OCI-LY1 (cell line): ENCODE measurements around the gene DCST2.

Experiments
- EZH2 ChIP-seq: fragments of 200-600 bp; sonication (generic), shearing (Covaris generic); IDR thresholded peaks from 2 replicates; pipeline ENCODE4 v1.8.0; 2017; ENCODE audit warnings: borderline replicate concordance, mixed run types, mild to moderate bottlenecking, antibody characterized with exemption, low read length, moderate library complexity, mixed read lengths
- TF ChIP-seq, protein P1 (sequence below): fragments of 200-600 bp; sonication (generic), shearing (Covaris generic); IDR thresholded peaks from 2 replicates; pipeline ENCODE4 v1.5.1; 2017; ENCODE audit warnings: mild to moderate bottlenecking, antibody characterized with exemption, low read length, moderate library complexity, mixed read lengths

- TF ChIP-seq, protein P1, sequence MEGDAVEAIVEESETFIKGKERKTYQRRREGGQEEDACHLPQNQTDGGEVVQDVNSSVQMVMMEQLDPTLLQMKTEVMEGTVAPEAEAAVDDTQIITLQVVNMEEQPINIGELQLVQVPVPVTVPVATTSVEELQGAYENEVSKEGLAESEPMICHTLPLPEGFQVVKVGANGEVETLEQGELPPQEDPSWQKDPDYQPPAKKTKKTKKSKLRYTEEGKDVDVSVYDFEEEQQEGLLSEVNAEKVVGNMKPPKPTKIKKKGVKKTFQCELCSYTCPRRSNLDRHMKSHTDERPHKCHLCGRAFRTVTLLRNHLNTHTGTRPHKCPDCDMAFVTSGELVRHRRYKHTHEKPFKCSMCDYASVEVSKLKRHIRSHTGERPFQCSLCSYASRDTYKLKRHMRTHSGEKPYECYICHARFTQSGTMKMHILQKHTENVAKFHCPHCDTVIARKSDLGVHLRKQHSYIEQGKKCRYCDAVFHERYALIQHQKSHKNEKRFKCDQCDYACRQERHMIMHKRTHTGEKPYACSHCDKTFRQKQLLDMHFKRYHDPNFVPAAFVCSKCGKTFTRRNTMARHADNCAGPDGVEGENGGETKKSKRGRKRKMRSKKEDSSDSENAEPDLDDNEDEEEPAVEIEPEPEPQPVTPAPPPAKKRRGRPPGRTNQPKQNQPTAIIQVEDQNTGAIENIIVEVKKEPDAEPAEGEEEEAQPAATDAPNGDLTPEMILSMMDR, result no peak
- 0 out of 2 replicates have a peak, but pooled peaks have one; percentile 35 for TF ChIP-seq EZH2
Measured at GRCh38 chr1:155078469-155079209, 45.1 kb upstream of the DCST2 start, which contains the start of gene EFNA3.
